Upper lobe of right lung (tissue), 1 donor: ENCODE data around the gene RELCH. TPM values are rescaled to one million over a fixed set of nuclear protein-coding genes. Genes with fewer than 3 reads are reported as not detected.

Experiments
- ATAC-seq: fragments of 200-7000 bp; cut with Tn5 transposase; one replicate; pipeline ENCODE4 v1.9.1; 2020; ENCODE audit warnings: mild to moderate bottlenecking, moderate library complexity
- DNase-seq: peaks from one replicate; pipeline ENCODE4 v3.0.0-alpha.2; 2020
- H3K27ac ChIP-seq: fragments of 200-600 bp; one replicate; pipeline ENCODE4 v1.8.0; 2022
- H3K27me3 ChIP-seq: fragments of 200-600 bp; one replicate; pipeline ENCODE4 v1.8.0; 2022; ENCODE audit warnings: mild to moderate bottlenecking
- H3K36me3 ChIP-seq: fragments of 200-600 bp; one replicate; pipeline ENCODE4 v1.8.0; 2022
- H3K4me1 ChIP-seq: fragments of 200-600 bp; one replicate; pipeline ENCODE4 v1.8.0; 2022
- H3K4me3 ChIP-seq: fragments of 200-600 bp; one replicate; pipeline ENCODE4 v1.8.0; 2022; ENCODE audit warnings: mild to moderate bottlenecking
- H3K9me3 ChIP-seq: fragments of 200-600 bp; one replicate; pipeline ENCODE4 v1.8.0; 2022
- CTCF ChIP-seq: fragments of 200-600 bp; IDR thresholded peaks from one replicate; pipeline ENCODE4 v1.8.0; 2022; ENCODE audit warnings: antibody characterized with exemption
- intact Hi-C: fragments of 100-400 bp; cut with DNase I; formaldehyde crosslinking; loops from one replicate; pipeline ENCODE4 v1.11.0; 2022
- total RNA-seq: library from RNA; stranded (reverse); fragmentation: NEBNext Ultra II Directional; extraction: Animal tissue kit (Norgen Biotek cat#: 25700); gene quantifications from one replicate; pipeline ENCODE4 v1.2.1, GENCODE V29; 2021
- donor health status: DM: no; HTN: yes; CAD: no; lungs with severe emphysema.

The RELCH gene
- total RNA-seq, 1 donor from 2014 or later, result 30.0 TPM

- intact Hi-C loops, result no loop called here
- ATAC-seq (no peak), DNase-seq (no peak)
- no peak overlapping the region for H3K27ac ChIP-seq
- peaks cover 20% of the 10 kb centered on the region for H3K36me3 ChIP-seq
- no peak for TF ChIP-seq CTCF
- no peaks in the 10 kb centered on the region for H3K4me1 ChIP-seq
- H3K4me3 ChIP-seq, result no peak overlapping the region
- no peaks in the 10 kb centered on the region for H3K9me3 ChIP-seq
- no peaks in the 10 kb centered on the region for H3K27me3 ChIP-seq
Measured at GRCh38 chr18:62210138-62210537, 23.1 kb downstream of the RELCH start.

GRCh38 chr18:62211325-62211828, 24.3 kb downstream of the RELCH start:
- intact Hi-C loops, result no loop called here
- no peaks in the 10 kb centered on the region for H3K9me3 ChIP-seq
- TF ChIP-seq CTCF, result no peak
- no peak for ATAC-seq
- H3K4me3 ChIP-seq, result no peak overlapping the region
- H3K27me3 ChIP-seq, result no peaks in the 10 kb centered on the region
- peaks cover 20% of the 10 kb centered on the region for H3K36me3 ChIP-seq
- no peak for DNase-seq
- no peaks in the 10 kb centered on the region for H3K4me1 ChIP-seq
- H3K27ac ChIP-seq, result no peak overlapping the region

- Histone ChIP-seq H3K27me3 (no peaks in the 10 kb centered on the region), H3K27ac (no peak overlapping the region), H3K4me1 (no peaks in the 10 kb centered on the region), H3K9me3 (no peaks in the 10 kb centered on the region), H3K36me3 (peaks cover 20% of the 10 kb centered on the region), H3K4me3 (no peak overlapping the region)
- no peak for DNase-seq
- no peak for ATAC-seq
- intact Hi-C loops, result no loop called here
- TF ChIP-seq CTCF, result no peak
Measured at GRCh38 chr18:62214790-62215189, 27.7 kb downstream of the RELCH start.

- ATAC-seq (no peak), DNase-seq (no peak)
- no peak for TF ChIP-seq CTCF
- Histone ChIP-seq H3K9me3 (no peaks in the 10 kb centered on the region), H3K36me3 (peaks cover 50% of the 10 kb centered on the region), H3K27ac (no peak overlapping the region), H3K27me3 (no peaks in the 10 kb centered on the region), H3K4me1 (no peaks in the 10 kb centered on the region), H3K4me3 (no peak overlapping the region)
- intact Hi-C loops, result no loop called here
Measured at GRCh38 chr18:62224229-62224628, 37.2 kb downstream of the RELCH start.

GRCh38 chr18:62226047-62226446, 39.0 kb downstream of the RELCH start:
- Histone ChIP-seq H3K4me1 (no peaks in the 10 kb centered on the region), H3K27ac (no peak overlapping the region), H3K27me3 (no peaks in the 10 kb centered on the region), H3K9me3 (no peaks in the 10 kb centered on the region), H3K4me3 (no peak overlapping the region), H3K36me3 (peaks cover 66% of the 10 kb centered on the region)
- intact Hi-C loops, result no loop called here
- no peak for TF ChIP-seq CTCF
- no peak for DNase-seq
- no peak for ATAC-seq

GRCh38 chr18:62236252-62236651, 49.2 kb downstream of the RELCH start:
- Histone ChIP-seq H3K27ac (no peak overlapping the region), H3K4me1 (no peaks in the 10 kb centered on the region), H3K27me3 (no peaks in the 10 kb centered on the region), H3K36me3 (peaks cover 39% of the 10 kb centered on the region), H3K4me3 (no peak overlapping the region), H3K9me3 (no peaks in the 10 kb centered on the region)
- DNase-seq (no peak), ATAC-seq (no peak)
- no peak for TF ChIP-seq CTCF
- intact Hi-C loops, result no loop called here
